Mesendoderm (in vitro differentiated cells): ENCODE measurements around the gene TMEM270.

ENCODE experiments used
- DNase-seq: peaks from one replicate; pipeline ENCODE4 v3.0.0; 2013
- H2AK5ac ChIP-seq: 2 replicates; pipeline ENCODE4 v1.6.1; 2013; ENCODE audit warnings: low read length, inconsistent platforms
- H2BK120ac ChIP-seq: 2 replicates; pipeline ENCODE4 v1.6.1; 2013; ENCODE audit warnings: low read depth, mild to moderate bottlenecking, low read length, moderate library complexity, mixed read lengths
- H2BK15ac ChIP-seq: replicated peaks from 2 replicates; pipeline ENCODE4 v1.6.1; 2013; ENCODE audit warnings: low read depth, mild to moderate bottlenecking, moderate library complexity
- H2BK5ac ChIP-seq: 2 replicates; pipeline ENCODE4 v1.6.1; 2013; ENCODE audit warnings: low read length, inconsistent platforms
- H3K18ac ChIP-seq: 2 replicates; pipeline ENCODE4 v1.6.1; 2013; ENCODE audit warnings: mild to moderate bottlenecking, low read length, mixed read lengths
- H3K23ac ChIP-seq: one replicate; pipeline ENCODE4 v1.6.1; 2013; ENCODE audit warnings: low read length
- H3K27ac ChIP-seq: 2 replicates; pipeline ENCODE4 v1.5.1; 2013; ENCODE audit warnings: low read depth, mild to moderate bottlenecking, inconsistent platforms, low read length, moderate library complexity
- H3K27me3 ChIP-seq: 2 replicates; pipeline ENCODE4 v1.6.1; 2013; ENCODE audit warnings: low read length, control low read depth, mild to moderate bottlenecking, inconsistent platforms; ENCODE audit not compliant: insufficient read depth, poor library complexity
- H3K36me3 ChIP-seq: 2 replicates; pipeline ENCODE4 v1.6.1; 2013; ENCODE audit warnings: low read length, inconsistent platforms; ENCODE audit not compliant: control insufficient read depth, insufficient read depth
- H3K4ac ChIP-seq: one replicate; pipeline ENCODE4 v1.6.1; 2013; ENCODE audit warnings: low read depth, mild to moderate bottlenecking, low read length, moderate library complexity
- H3K4me1 ChIP-seq: 2 replicates; pipeline ENCODE4 v1.6.1; 2013; ENCODE audit warnings: low read depth, low read length, inconsistent platforms; ENCODE audit not compliant: control insufficient read depth
- H3K4me2 ChIP-seq: 2 replicates; pipeline ENCODE4 v1.6.1; 2013; ENCODE audit warnings: low read length
- H3K4me3 ChIP-seq: 2 replicates; pipeline ENCODE4 v1.5.1; 2013; ENCODE audit warnings: mild to moderate bottlenecking, low read length
- H3K56ac ChIP-seq: one replicate; pipeline ENCODE4 v1.6.1; 2013; ENCODE audit warnings: low read length
- H3K79me1 ChIP-seq: 2 replicates; pipeline ENCODE4 v1.6.1; 2013; ENCODE audit warnings: low read length, inconsistent platforms
- H3K79me2 ChIP-seq: 2 replicates; pipeline ENCODE4 v1.6.1; 2013; ENCODE audit warnings: mild to moderate bottlenecking, low read length; ENCODE audit not compliant: control insufficient read depth, insufficient read depth
- H3K9ac ChIP-seq: 2 replicates; pipeline ENCODE4 v1.6.1; 2013; ENCODE audit warnings: low read length, inconsistent platforms
- H4K5ac ChIP-seq: one replicate; pipeline ENCODE4 v1.6.1; 2013; ENCODE audit warnings: low read length
- H4K8ac ChIP-seq: one replicate; pipeline ENCODE4 v1.6.1; 2013; ENCODE audit warnings: low read depth, mild to moderate bottlenecking, control low read depth, low read length, moderate library complexity
- WGBS: extraction: QIAGEN DNeasy Blood & Tissue Kit; methylation state at CpG from one replicate; pipeline ENCODE4 v1.1.7; 2013; ENCODE audit warnings: low lambda C conversion rate, missing lambda C conversion rate; ENCODE audit not compliant: insufficient coverage; ENCODE audit errors: extremely low coverage; 5-methylcytosine and 5-hydroxymethylcytosine counted together

TMEM270 gene

DNA sequence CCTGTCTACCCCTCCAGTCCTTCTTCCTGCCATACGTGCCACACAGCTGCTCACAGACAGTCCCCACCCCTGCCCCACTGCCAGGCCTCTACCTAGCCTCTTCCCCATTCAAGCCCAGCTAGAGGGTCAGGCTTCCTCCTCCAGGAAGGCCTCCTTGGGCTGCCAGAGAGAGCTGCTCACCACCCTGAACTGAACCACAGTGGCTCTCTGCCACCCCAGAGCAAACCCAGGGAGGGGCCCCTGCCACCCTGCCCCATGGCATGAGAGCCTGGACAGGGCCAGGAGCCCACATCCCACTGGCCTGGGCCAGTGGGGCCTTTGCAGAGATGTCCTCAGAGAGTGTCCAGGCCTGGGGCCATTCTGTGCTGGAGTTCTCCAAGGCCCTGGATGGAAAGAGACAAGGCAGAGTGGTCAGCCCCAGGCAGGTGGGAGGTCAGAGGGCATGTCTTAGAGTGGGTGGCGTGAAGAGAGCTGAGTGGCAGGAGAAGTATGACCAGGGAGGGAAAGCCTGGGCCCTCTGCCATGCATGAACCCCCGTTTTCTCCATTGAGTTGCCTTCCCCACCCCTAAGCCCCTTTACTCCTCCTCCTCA is 40.4 kb downstream of the TMEM270 start:
- WGBS = no CpG with 5 or more reads among the region's 3 CpGs
- H3K4me3 ChIP-seq = no peak overlapping the region
- H2BK15ac ChIP-seq = no peak overlapping the region
- no peak overlapping the region for H2BK120ac ChIP-seq
- no peak overlapping the region for H3K27ac ChIP-seq
- no peak overlapping the region for H4K5ac ChIP-seq
- H3K4me2 ChIP-seq = no peak overlapping the region
- no peaks in the 10 kb centered on the region for H3K27me3 ChIP-seq
- H3K79me2 ChIP-seq = no peaks in the 10 kb centered on the region
- no peak overlapping the region for H2BK5ac ChIP-seq
- no peak overlapping the region for H3K18ac ChIP-seq
- no peak overlapping the region for H2AK5ac ChIP-seq
- H3K4me1 ChIP-seq = no peaks in the 10 kb centered on the region
- peak overlapping the region; percentile 7 for H3K56ac ChIP-seq
- no peak overlapping the region for H4K8ac ChIP-seq
- H3K9ac ChIP-seq = no peak overlapping the region
- H3K4ac ChIP-seq = no peak overlapping the region
- H3K79me1 ChIP-seq = no peaks in the 10 kb centered on the region
- no peaks in the 10 kb centered on the region for H3K36me3 ChIP-seq
- H3K23ac ChIP-seq = no peak overlapping the region
- no peak for DNase-seq

DNA sequence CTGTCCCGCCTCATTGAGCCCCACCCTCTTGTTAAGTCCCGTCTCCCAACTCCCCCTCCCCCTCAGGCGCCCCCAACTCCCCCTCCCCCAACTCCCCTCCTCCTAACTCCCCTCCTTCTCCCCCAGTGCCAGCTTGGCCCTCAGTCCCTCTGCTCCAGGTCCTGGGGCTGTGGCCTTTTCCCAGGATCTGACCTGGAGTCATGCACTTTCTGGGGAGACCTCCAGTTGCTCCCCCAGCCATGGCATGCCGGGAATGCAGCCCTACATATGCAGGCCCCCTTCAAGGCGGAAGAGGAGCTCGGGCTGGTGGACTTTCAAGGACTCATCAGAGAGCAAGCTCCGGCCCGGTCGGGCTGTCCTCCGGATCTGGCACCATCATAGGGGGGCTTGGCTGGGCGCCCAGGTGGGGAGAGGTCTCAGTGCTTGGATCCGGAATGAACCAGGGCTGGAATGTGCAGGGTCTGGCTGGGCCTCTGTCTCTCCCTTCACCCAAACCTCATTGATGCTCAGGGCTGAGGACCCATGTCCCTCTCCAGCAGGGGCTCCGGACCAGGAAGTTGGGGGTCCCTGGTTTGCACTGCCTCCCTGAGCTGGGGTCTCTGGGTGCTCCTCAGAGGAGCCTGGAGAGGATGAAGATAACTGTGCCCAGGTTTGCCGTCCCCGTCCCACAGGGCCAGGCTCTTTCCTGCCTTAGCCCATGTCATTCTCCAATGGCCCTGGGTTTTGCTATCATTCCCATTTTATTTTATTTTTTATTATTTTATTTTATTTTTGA is 41.1 kb downstream of the TMEM270 start:
- no peaks in the 10 kb centered on the region for H3K79me1 ChIP-seq
- WGBS = no CpG with 5 or more reads among the region's 15 CpGs
- no peak overlapping the region for H2BK120ac ChIP-seq
- H4K5ac ChIP-seq = no peak overlapping the region
- H3K4me1 ChIP-seq = no peaks in the 10 kb centered on the region
- H3K4ac ChIP-seq = no peak overlapping the region
- no peak overlapping the region for H4K8ac ChIP-seq
- no peak overlapping the region for H3K23ac ChIP-seq
- no peak overlapping the region for H2AK5ac ChIP-seq
- no peaks in the 10 kb centered on the region for H3K27me3 ChIP-seq
- peak overlapping the region; percentile 34 for H3K18ac ChIP-seq
- no peak overlapping the region for H2BK15ac ChIP-seq
- no peak overlapping the region for H3K4me2 ChIP-seq
- no peak overlapping the region for H3K27ac ChIP-seq
- peak; percentile 50 for DNase-seq
- no peaks in the 10 kb centered on the region for H3K36me3 ChIP-seq
- H3K9ac ChIP-seq = no peak overlapping the region
- H3K4me3 ChIP-seq = no peak overlapping the region
- no peak overlapping the region for H2BK5ac ChIP-seq
- H3K56ac ChIP-seq = peak overlapping the region; percentile 64
- H3K79me2 ChIP-seq = no peaks in the 10 kb centered on the region

DNA sequence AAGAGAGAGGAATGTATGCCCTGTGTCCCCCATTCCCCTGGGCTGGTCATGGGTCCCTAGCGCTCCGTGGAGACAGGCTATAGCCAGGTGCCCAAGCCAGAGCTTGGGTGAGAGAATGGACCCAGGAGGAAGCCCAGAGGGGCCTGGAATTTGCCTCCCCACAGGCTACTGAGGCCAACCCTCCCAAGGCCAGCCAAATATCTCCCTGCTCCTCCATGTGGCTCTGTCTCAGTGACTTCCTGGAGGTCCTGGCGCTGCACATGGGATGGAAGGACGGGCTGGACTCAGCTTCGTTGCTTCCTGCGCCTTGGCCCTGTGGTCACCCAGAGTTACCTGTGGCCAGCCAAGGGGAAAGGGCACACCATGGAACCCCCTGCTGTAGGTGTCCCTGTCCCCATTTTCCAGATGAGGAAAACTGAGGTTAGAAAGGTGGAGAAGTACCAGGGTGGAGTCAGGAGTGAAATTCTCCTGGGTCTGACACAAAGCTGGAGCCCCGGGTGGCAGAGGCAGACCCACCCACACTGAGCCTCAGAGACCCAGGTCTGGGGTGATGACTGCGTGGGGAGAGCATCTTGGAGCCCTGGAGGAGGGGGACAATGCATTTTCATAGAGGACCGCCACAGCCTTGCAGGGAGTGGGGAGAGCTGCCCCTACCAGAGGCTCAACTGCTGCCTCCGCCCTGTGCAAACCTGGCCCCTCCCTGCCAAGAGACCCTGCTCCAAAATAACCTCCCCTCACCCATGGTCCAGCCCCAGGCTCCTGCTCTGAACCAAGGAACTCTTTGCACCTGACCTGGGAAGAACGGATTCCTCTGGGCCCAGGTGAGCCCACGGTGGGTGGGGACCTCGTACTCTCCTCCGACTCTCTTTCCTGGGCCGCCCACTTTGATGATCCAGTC is 42.6 kb downstream of the TMEM270 start:
- H2AK5ac ChIP-seq = no peak overlapping the region
- H3K36me3 ChIP-seq = no peaks in the 10 kb centered on the region
- no peak overlapping the region for H3K18ac ChIP-seq
- H3K27me3 ChIP-seq = no peaks in the 10 kb centered on the region
- H2BK120ac ChIP-seq = no peak overlapping the region
- WGBS = no CpG with 5 or more reads among the region's 15 CpGs
- no peak overlapping the region for H2BK15ac ChIP-seq
- no peak for DNase-seq
- no peak overlapping the region for H3K4me3 ChIP-seq
- no peak overlapping the region for H3K4me2 ChIP-seq
- no peak overlapping the region for H3K27ac ChIP-seq
- H3K79me2 ChIP-seq = no peaks in the 10 kb centered on the region
- H3K79me1 ChIP-seq = no peaks in the 10 kb centered on the region
- H3K4me1 ChIP-seq = no peaks in the 10 kb centered on the region
- no peak overlapping the region for H4K5ac ChIP-seq
- no peak overlapping the region for H3K9ac ChIP-seq
- no peak overlapping the region for H2BK5ac ChIP-seq
- no peak overlapping the region for H3K4ac ChIP-seq
- no peak overlapping the region for H4K8ac ChIP-seq
- no peak overlapping the region for H3K23ac ChIP-seq
- no peak overlapping the region for H3K56ac ChIP-seq

DNA sequence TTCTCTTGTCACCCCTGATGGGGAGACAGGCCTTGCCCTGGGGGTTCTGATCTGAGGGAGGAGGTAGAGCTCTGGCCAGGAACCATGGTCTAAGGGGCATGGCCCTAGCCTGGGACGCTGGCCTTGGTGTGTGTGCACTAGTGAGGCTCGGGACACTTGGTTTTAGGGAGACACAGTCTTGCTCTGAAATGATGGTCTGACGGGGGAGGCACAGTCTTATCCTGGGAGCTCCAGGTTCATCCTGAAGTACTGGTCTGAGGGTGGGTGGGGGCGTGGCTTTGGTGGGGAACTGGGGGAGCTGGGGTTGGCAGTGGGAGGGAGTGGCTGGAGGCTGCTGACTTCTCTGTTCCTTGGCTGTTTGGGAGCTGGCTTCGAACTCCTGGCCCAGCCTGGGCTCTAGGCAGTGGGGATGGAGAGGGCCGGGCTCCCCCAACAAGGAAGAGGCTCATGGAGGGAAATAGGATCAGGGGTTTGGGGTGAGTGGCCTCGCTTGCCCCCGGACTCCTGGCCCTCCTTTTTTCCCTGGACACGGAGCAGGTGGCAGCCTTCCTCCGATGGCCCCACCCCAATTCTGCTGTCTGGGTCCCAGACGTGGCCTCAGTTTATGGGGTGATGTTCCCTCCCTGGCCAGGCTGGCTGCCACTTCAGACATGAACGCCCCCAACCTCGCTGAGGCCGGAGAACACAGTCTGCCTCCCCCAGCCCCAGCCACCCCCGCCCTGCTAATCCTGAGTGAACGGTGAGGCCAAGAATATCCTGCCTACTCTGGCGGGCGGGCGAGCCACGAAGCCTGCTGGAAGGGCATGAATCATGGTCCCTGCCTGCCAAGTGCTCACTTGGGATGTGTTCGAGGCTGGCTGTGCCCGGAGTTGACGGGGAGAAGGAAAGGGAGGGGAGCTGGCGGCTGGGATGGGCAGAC is 43.5 kb downstream of the TMEM270 start:
- no peak overlapping the region for H3K4me3 ChIP-seq
- no peak overlapping the region for H2AK5ac ChIP-seq
- H2BK120ac ChIP-seq = no peak overlapping the region
- H3K79me1 ChIP-seq = no peaks in the 10 kb centered on the region
- no peaks in the 10 kb centered on the region for H3K4me1 ChIP-seq
- H3K23ac ChIP-seq = no peak overlapping the region
- no peak overlapping the region for H4K5ac ChIP-seq
- no peak overlapping the region for H3K4ac ChIP-seq
- no peak overlapping the region for H3K9ac ChIP-seq
- H2BK5ac ChIP-seq = no peak overlapping the region
- no peaks in the 10 kb centered on the region for H3K27me3 ChIP-seq
- no CpG with 5 or more reads among the region's 24 CpGs for WGBS
- no peak overlapping the region for H2BK15ac ChIP-seq
- no peak overlapping the region for H3K56ac ChIP-seq
- H3K4me2 ChIP-seq = no peak overlapping the region
- no peak overlapping the region for H3K27ac ChIP-seq
- DNase-seq = no peak
- H4K8ac ChIP-seq = no peak overlapping the region
- H3K18ac ChIP-seq = no peak overlapping the region
- no peaks in the 10 kb centered on the region for H3K79me2 ChIP-seq
- H3K36me3 ChIP-seq = no peaks in the 10 kb centered on the region

DNA sequence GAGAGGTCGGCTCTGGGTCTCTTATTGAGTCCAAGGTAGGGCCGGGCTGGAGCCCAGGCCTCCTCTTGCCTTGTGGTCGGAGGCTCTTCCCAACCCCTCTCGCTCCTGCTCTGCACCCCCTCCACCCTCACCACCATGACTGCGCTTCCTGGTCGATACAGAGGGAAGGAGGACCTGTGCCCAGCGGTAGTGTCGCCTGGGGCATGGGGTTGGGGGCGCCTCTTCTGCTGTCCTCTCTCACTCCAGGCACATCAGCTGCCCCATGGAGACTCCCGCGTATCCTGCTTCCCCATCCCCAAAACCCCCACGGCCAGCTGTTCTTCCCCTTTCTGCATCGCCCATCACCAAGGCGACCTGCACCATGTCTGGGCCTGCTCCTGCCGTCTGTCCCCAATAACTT is 44.4 kb downstream of the TMEM270 start:
- Histone ChIP-seq H3K18ac (no peak overlapping the region), H4K8ac (no peak overlapping the region), H4K5ac (no peak overlapping the region), H3K56ac (no peak overlapping the region), H2AK5ac (no peak overlapping the region), H3K4me1 (no peaks in the 10 kb centered on the region), H2BK120ac (no peak overlapping the region), H3K79me2 (no peaks in the 10 kb centered on the region), H2BK5ac (no peak overlapping the region), H3K23ac (no peak overlapping the region), H3K79me1 (no peaks in the 10 kb centered on the region), H3K4me2 (no peak overlapping the region), H3K4me3 (no peak overlapping the region), H3K27me3 (no peaks in the 10 kb centered on the region), H3K9ac (no peak overlapping the region), H3K36me3 (no peaks in the 10 kb centered on the region), H3K4ac (no peak overlapping the region), H2BK15ac (no peak overlapping the region), H3K27ac (no peak overlapping the region)
- DNase-seq = no peak
- no CpG with 5 or more reads among the region's 15 CpGs for WGBS
